Testis (tissue), 3 donors: ENCODE data around the gene C1orf87. TPM values are rescaled to one million over a fixed set of nuclear protein-coding genes. Genes with fewer than 3 reads are reported as not detected.
"Not testable (repeated sequence)": the region's sequence is repeated elsewhere in the genome, so short reads cannot be mapped to it uniquely, and the experiment has no call there.

Experiments
- DNase-seq: peaks from one replicate; pipeline ENCODE4 v3.0.0-alpha.2; 2019
- H3K27ac ChIP-seq, 2 donors: fragments of 200-600 bp; sonication (generic); one replicate each; pipeline ENCODE4 v1.5.1; 2019
- H3K27me3 ChIP-seq: fragments of 200-600 bp; sonication (generic); one replicate; pipeline ENCODE4 v1.5.1; 2019
- H3K36me3 ChIP-seq: fragments of 200-600 bp; sonication (generic); one replicate; pipeline ENCODE4 v1.5.1; 2017; ENCODE audit warnings: low read depth; ENCODE audit errors: missing control alignments
- H3K4me1 ChIP-seq: fragments of 200-600 bp; sonication (generic); one replicate; pipeline ENCODE4 v1.5.1; 2019
- H3K4me3 ChIP-seq, 2 donors: fragments of 200-600 bp; sonication (generic); one replicate each; pipeline ENCODE4 v1.5.1; 2017 to 2019
- H3K9me3 ChIP-seq: fragments of 200-600 bp; sonication (generic); one replicate; pipeline ENCODE4 v1.5.1; 2017
- POLR2A ChIP-seq: fragments of 450-650 bp; IDR thresholded peaks from one replicate; pipeline ENCODE4 v1.6.1; 2017; ENCODE audit warnings: antibody characterized with exemption, mild to moderate bottlenecking, moderate library complexity
- WGBS, 2 donors: methylation state at CpG; one replicate each; pipeline ENCODE4 v1.1.5; 2018; 5-methylcytosine and 5-hydroxymethylcytosine counted together
- intact Hi-C: fragments of 100-400 bp; cut with DNase I; formaldehyde crosslinking; loops from one replicate; pipeline ENCODE4 v1.15.1; 2023; ENCODE audit warnings: low total_unique reads
- polyA plus RNA-seq: library from polyadenylated mRNA; stranded (reverse); fragments of 350-450 nt; fragmentation: Illumina TruSeq; extraction: RNeasy Lipid Tissue Mini Kit (QIAGEN cat#74804); gene quantifications from one replicate; pipeline ENCODE4 v1.2.3, GENCODE V29; 2014; ENCODE audit warnings: low read depth, low replicate concordance; ENCODE audit not compliant: insufficient read depth
- total RNA-seq, 2 donors: library from RNA; depleted of rRNA; stranded (reverse); fragments of >200 nt; gene quantifications; one replicate each; pipeline ENCODE4 v1.2.3, GENCODE V29; 2016
- TF ChIP-seq, protein P1 (sequence below), 3 experiments: fragments of 450-650 bp in 2 of 3; fragments of 200-600 bp in 1 of 3; sonication (generic) in 1 of 3; IDR thresholded peaks; one replicate each; pipeline ENCODE4 v1.5.1; 2016 to 2019; ENCODE audit warnings: antibody characterized with exemption in 3 of 3, mild to moderate bottlenecking in 2 of 3, moderate library complexity in 1 of 3

The C1orf87 gene
- total and polyA plus RNA-seq, 3 donors from 2014 or later: 6.2 to 31.5 (median 12.6) TPM

DNA sequence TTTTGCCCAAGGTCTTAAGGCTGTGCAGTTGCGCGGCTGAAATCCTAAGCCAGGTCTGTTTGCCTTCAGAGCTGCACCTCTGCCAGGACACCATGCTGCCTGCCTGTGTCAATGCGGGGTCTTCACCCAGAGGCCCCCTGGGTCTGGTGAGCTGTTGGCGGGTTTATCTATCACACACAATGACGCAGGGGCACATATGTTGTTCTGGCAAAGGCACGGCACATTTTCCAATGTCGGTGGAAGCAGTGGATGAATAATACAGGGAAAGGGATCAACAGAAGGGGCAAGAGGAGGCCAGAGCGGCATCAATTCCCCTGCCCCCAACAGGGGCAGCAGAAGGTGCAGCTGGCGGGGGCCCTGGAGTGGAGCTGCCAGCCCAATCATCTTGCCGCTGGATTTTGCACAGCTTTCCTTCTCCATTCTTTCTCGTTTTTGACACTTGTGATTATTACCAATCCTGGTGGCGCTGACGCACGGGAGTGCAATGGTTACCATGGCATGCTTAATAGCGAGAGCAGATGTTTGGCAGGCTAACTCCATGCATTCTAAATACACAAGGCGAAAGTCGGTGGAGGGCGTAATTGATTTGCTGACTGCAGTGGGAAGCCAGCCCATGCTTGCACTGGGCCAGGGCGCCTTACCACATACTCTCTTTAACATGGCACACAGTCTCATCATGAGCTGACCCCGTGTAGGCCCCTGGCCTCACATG lies 101.2 kb downstream of the C1orf87 start:
- 64 to 78% methylated on average over 19 to 20 of the region's 20 CpGs for WGBS, 2 donors
- Histone ChIP-seq H3K4me1 (no peaks in the 10 kb centered on the region), H3K27ac (no peak overlapping the region), H3K9me3 (no peaks in the 10 kb centered on the region), H3K4me3 (peak overlapping the region in 1 of 2 donors; percentile 30), H3K36me3 (no peaks in the 10 kb centered on the region), H3K27me3 (no peaks in the 10 kb centered on the region)
- DNase-seq: no peak
- no peak for TF ChIP-seq POLR2A
- TF ChIP-seq, protein P1, sequence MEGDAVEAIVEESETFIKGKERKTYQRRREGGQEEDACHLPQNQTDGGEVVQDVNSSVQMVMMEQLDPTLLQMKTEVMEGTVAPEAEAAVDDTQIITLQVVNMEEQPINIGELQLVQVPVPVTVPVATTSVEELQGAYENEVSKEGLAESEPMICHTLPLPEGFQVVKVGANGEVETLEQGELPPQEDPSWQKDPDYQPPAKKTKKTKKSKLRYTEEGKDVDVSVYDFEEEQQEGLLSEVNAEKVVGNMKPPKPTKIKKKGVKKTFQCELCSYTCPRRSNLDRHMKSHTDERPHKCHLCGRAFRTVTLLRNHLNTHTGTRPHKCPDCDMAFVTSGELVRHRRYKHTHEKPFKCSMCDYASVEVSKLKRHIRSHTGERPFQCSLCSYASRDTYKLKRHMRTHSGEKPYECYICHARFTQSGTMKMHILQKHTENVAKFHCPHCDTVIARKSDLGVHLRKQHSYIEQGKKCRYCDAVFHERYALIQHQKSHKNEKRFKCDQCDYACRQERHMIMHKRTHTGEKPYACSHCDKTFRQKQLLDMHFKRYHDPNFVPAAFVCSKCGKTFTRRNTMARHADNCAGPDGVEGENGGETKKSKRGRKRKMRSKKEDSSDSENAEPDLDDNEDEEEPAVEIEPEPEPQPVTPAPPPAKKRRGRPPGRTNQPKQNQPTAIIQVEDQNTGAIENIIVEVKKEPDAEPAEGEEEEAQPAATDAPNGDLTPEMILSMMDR (IDR thresholded peaks at IDR 0.05): no peak
- intact Hi-C loops: no loop called here

DNA sequence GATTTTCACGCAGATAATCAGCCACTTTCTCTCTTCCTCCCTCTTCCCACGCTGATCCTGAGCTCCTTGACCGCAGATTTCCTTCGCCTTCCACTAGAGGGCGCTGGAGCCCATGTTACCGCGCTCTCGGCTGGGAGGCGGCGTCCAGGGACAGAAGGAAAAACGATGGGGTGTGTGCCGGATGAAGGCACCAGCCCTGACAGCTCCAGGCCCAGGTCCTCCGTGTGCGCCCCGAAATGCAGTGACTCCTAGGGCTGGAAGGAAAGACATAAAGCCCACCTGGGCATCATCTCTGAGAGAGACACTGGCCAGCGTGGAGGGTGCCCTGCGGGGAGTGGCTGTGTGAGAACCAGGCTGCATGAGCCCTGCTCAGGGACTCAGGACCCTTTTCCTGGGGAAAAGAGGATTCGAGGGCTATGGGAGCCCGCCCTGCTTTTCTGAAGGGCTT lies 102.1 kb downstream of the C1orf87 start:
- no peak overlapping the region for H3K27ac ChIP-seq
- H3K4me1 ChIP-seq: no peaks in the 10 kb centered on the region
- no peaks in the 10 kb centered on the region for H3K27me3 ChIP-seq
- WGBS, 2 donors: 8 to 10% methylated on average over 18 to 19 of the region's 19 CpGs
- H3K36me3 ChIP-seq: no peaks in the 10 kb centered on the region
- TF ChIP-seq, protein P1 (IDR thresholded peaks at IDR 0.05): peak; percentile 80 to 91 (median 84)
- TF ChIP-seq POLR2A: no peak
- intact Hi-C loops: no loop called here
- peak; percentile 83 for DNase-seq
- no peaks in the 10 kb centered on the region for H3K9me3 ChIP-seq
- H3K4me3 ChIP-seq: peak overlapping the region in 1 of 2 donors; percentile 30

DNA sequence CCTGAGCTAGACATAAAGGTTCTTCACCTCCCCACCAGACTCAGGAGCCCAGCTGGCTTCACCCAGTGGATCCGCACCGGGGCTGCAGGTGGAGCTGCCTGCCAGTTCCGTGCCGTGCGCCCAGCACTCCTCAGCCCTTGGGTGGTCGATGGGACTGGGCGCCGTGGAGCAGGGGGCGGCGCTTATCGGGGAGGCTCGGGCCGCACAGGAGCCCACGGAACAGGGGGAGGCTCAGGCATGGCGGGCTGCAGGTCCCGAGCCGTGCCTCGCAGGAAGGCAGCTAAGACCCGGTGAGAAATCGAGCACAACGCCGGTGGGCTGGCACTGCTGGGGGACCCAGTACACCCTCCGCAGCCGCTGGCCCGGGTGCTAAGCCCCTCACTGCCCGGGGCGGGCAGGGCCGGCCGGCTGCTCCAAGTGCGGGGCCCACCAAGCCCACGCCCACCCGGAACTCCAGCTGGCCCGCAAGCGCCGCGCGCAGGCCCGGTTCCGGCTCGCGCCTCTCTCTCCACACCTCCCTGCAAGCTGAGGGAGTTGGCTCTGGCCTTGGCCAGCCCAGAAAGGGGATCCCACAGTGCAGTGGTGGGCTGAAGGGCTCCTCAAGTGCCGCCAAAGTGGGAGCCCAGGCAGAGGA lies 103.9 kb downstream of the C1orf87 start:
- DNase-seq, H3K4me1 ChIP-seq, H3K27ac ChIP-seq, H3K27me3 ChIP-seq, H3K9me3 ChIP-seq, H3K36me3 ChIP-seq, intact Hi-C loops: not testable (repeated sequence)
- peak overlapping the region; percentile 21 to 33 for H3K4me3 ChIP-seq
- WGBS, 2 donors: 92% methylated on average over 37 of the region's 42 CpGs; no CpG with 5 or more reads in 1 of the 2 donors

DNA sequence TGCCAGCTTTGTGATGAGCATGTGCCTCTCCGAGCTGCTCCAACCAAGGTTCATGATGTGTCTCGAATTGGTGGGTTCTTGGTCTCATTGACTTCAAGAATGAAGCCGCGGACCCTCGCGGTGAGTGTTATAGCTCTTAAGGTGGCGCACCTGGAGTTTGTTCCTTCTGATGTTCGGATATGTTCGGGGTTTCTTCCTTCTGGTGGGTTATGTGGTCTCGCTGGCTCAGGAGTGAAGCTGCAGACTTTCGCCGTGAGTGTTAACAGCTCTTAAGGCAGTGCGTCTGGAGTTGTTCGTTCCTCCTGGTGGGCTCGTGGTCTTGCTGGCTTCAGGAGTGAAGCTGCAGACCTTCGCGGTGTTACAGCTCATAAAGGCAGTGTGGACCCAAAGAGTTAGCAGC lies 104.8 kb downstream of the C1orf87 start:
- H3K9me3 ChIP-seq, H3K36me3 ChIP-seq, intact Hi-C loops, H3K27ac ChIP-seq, H3K4me1 ChIP-seq, DNase-seq, H3K27me3 ChIP-seq: not testable (repeated sequence)
- 70 to 76% methylated on average over 17 of the region's 17 CpGs for WGBS, 2 donors
- peak overlapping the region in 1 of 2 donors; percentile 33 for H3K4me3 ChIP-seq

DNA sequence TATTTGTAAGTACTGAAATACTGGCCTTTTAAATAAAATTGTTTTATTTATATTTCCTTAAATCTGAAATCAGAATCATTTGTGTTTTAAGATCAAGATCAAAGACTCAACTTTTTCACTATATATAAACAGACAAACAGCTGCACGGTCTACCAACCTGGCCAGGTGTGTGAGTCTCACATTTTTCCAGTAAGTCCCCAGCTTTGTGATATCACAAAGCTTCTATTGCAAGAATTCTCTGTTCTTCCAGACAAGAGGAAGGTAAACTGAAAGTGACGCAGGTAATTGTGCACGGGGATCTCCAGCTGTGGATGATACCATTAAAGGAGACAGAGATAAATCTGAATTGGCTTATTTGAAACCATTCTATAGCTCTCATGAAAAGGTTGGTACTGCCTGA lies 105.8 kb downstream of the C1orf87 start:
- no peak overlapping the region for H3K27ac ChIP-seq
- no peak for DNase-seq
- H3K27me3 ChIP-seq: no peaks in the 10 kb centered on the region
- H3K4me3 ChIP-seq: no peak overlapping the region
- intact Hi-C loops: no loop called here
- no peaks in the 10 kb centered on the region for H3K9me3 ChIP-seq
- H3K4me1 ChIP-seq: no peaks in the 10 kb centered on the region
- WGBS, 2 donors: 81% methylated on average over 3 of the region's 3 CpGs
- H3K36me3 ChIP-seq: no peaks in the 10 kb centered on the region
- TF ChIP-seq, protein P1 (IDR thresholded peaks at IDR 0.05): no peak
- TF ChIP-seq POLR2A: no peak
